Gastrocnemius medialis (tissue), 4 donors: ENCODE data around the gene KAZALD1.

Experiments
- CTCF ChIP-seq, 5 experiments: fragments of 450-650 bp in 3 of 5; fragments of 200-600 bp in 2 of 5; sonication (generic) in 2 of 5; IDR thresholded peaks in 4 of 5; conservative IDR thresholded peaks in 1 of 5; 1 replicate in 4 of 5; 2 replicates in 1 of 5; pipeline ENCODE4 v1.5.1; 2016 to 2019; ENCODE audit warnings: antibody characterized with exemption in 5 of 5, mild to moderate bottlenecking in 3 of 5, moderate library complexity in 3 of 5
- POLR2A ChIP-seq, 2 donors: fragments of 450-650 bp; IDR thresholded peaks; one replicate each; pipeline ENCODE4 v1.6.1; 2017; ENCODE audit warnings: antibody characterized with exemption in 2 of 2, mild to moderate bottlenecking in 2 of 2, moderate library complexity in 2 of 2

DNA sequence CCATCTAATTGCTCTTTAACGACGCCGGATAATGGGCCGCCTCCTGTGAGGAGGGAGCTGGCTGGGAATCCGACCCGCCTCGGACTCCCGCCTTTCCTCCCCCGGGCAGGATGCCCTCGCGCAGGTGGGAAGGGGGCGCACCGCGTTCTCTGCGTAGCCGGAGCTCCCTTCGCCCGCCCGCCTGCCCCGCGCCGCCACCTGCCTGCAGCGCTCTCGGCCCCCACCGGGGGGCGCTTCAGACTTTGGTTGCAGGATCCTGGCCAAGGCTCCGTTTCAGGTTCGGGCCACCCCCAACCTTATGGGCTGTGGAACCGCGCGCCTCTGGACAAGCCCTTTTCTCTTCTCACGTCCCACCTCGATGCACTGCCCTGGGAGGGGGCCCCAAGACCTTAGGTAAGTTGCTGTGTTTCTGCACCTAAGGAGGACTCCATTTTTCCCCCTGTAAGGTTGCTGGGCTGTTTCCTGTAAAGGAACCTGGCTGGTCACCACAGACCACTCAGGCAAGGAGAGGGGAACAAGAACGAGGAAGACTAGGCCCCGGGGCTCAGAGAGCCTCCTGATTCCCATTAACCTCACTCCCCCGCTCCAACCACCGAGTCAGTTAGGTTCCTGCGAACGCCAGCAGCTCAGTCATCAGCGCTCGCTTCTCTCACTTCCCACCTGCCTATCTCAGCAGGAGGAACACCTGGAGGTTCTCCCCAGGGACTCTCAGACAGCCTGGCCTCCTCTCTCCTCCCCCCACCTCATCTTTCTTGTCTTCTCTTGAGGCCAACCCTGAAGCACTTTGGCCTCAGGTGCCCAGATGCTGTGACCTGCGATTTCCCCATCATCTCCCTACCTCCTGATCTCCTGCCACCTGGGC is 11.3 kb upstream of the KAZALD1 start:
- TF ChIP-seq CTCF (IDR thresholded peaks at IDR 0.05 in 4 of 5, conservative IDR thresholded peaks at IDR 0.05 in 1 of 5) (peak; percentile 61 to 92 (median 84)), POLR2A (IDR thresholded peaks at IDR 0.05) (no peak)
